Measurements from ENCODE around the gene GMFB. TPM values are rescaled to one million over a fixed set of nuclear protein-coding genes. Genes with fewer than 3 reads are reported as not detected.
"Not testable (repeated sequence)": the region's sequence is repeated elsewhere in the genome, so short reads cannot be mapped to it uniquely, and the experiment has no call there.

The GMFB gene
- total RNA-seq, 2 experiments from 2014 or later = 44.4 to 45.4 TPM

DNA sequence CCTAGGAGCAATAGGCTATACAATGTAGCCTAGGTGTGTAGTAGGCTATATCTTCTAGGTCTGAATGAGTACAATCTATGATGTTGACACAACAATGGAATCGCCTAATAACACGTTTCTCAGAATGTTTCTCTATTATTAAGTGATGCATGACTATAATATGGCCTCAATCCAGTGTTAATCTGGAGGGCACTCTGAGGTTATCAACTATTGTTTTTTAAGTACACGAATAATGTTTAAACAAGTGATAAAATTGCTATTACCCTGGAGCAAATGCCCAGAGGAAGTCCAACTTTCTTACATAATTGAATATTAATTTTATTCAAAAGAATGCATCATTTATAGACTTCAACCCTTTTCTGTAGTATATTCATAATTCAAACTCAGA, 31.2 kb downstream of the GMFB start:
- H3K27ac Mint-ChIP-seq = no peak overlapping the region
- H3K27me3 Mint-ChIP-seq = no peaks in the 10 kb centered on the region
- H3K4me1 Mint-ChIP-seq = peaks cover 6% of the 10 kb centered on the region
- no peak for DNase-seq
- H3K9me3 Mint-ChIP-seq = peaks cover 2% of the 10 kb centered on the region
- H3K36me3 Mint-ChIP-seq = peaks cover 6% of the 10 kb centered on the region
- no peak overlapping the region for H3K4me3 Mint-ChIP-seq

- H3K4me1 Mint-ChIP-seq, H3K27me3 Mint-ChIP-seq, H3K4me3 Mint-ChIP-seq, H3K36me3 Mint-ChIP-seq, H3K27ac Mint-ChIP-seq, H3K9me3 Mint-ChIP-seq, DNase-seq: not testable (repeated sequence)
Measured at GRCh38 chr14:54456820-54457608, 31.8 kb downstream of the GMFB start.

- Mint-ChIP-seq H3K9me3 (peaks cover 2% of the 10 kb centered on the region), H3K27ac (no peak overlapping the region), H3K36me3 (peaks cover 6% of the 10 kb centered on the region), H3K27me3 (no peaks in the 10 kb centered on the region), H3K4me1 (peaks cover 3% of the 10 kb centered on the region), H3K4me3 (no peak overlapping the region)
- no peak for DNase-seq
Measured at GRCh38 chr14:54455363-54455762, 33.4 kb downstream of the GMFB start.

GRCh38 chr14:54453990-54454389, 34.8 kb downstream of the GMFB start:
- H3K4me1 Mint-ChIP-seq, H3K27me3 Mint-ChIP-seq, H3K4me3 Mint-ChIP-seq, DNase-seq, H3K27ac Mint-ChIP-seq, H3K9me3 Mint-ChIP-seq, H3K36me3 Mint-ChIP-seq: not testable (repeated sequence)

DNA sequence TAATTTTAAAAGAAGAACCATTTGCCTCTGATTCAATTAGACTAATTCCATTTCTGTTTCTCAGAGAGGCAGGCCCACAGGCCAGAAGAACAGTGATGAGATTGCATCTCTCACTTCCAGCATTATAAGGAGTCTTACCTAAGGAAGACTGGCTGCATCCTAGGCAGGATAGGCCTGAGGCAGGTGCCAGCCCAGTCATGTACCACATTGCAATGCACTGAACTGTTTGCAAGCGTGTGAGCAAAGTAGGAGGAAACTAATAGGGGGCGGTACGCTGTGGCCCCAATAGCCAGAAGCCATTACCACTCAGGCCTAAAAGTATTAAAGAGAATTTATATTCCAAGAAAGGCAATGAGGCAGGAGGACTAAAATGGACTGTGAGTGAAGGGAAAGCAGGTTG, 35.5 kb downstream of the GMFB start:
- no peak overlapping the region for H3K4me3 Mint-ChIP-seq
- H3K9me3 Mint-ChIP-seq = no peaks in the 10 kb centered on the region
- no peak overlapping the region for H3K27ac Mint-ChIP-seq
- peaks cover 3% of the 10 kb centered on the region for H3K4me1 Mint-ChIP-seq
- no peaks in the 10 kb centered on the region for H3K36me3 Mint-ChIP-seq
- no peaks in the 10 kb centered on the region for H3K27me3 Mint-ChIP-seq
- DNase-seq = no peak

DNA sequence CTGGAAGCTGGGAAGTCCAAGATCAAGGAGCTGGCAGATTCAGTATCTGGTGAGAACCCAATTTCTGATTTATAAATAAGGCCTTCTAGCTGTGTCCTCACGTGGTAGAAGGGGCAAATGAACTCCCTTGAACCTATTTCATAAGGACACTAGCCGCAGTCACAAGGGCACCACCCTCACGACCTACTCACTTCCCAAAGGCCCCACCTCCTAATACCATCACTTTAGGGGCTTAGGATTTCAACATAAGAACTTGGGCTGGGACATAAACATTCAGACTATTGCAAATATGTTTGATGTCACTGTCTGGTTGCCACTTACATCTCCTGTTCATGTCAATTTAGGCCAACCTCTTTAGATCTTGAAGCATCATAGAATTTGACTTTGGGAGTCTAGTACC, 36.8 kb downstream of the GMFB start:
- no peak for DNase-seq
- Mint-ChIP-seq H3K4me1 (peaks cover 3% of the 10 kb centered on the region), H3K27ac (no peak overlapping the region), H3K4me3 (no peak overlapping the region), H3K36me3 (no peaks in the 10 kb centered on the region), H3K9me3 (no peaks in the 10 kb centered on the region), H3K27me3 (no peaks in the 10 kb centered on the region)

DNA sequence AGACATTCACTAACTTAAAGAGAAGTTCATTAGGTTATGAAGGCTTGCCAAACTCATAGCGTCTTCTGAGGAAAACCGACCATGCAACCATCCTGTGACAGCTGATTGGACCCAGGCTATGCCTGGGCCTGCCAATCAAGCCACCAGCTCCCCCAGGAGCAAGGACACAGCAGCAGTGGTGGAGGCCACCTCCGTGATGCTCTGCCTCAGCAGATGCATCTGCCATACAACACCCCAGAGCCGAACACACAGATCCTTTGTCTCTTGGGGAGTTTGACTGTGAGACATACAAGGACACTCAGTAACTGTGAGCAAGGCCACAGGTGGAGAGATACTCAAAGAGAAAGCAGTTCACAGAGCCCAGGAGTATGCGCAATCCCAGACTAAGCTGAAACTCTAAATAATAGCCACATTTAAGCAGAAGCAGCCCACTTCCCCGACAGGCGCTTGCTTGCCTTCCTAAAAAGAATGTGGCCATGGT, 37.6 kb downstream of the GMFB start:
- Mint-ChIP-seq H3K27me3 (no peaks in the 10 kb centered on the region), H3K4me3 (no peak overlapping the region), H3K27ac (no peak overlapping the region), H3K4me1 (peaks cover 9% of the 10 kb centered on the region), H3K9me3 (no peaks in the 10 kb centered on the region), H3K36me3 (no peaks in the 10 kb centered on the region)
- DNase-seq = no peak

DNA sequence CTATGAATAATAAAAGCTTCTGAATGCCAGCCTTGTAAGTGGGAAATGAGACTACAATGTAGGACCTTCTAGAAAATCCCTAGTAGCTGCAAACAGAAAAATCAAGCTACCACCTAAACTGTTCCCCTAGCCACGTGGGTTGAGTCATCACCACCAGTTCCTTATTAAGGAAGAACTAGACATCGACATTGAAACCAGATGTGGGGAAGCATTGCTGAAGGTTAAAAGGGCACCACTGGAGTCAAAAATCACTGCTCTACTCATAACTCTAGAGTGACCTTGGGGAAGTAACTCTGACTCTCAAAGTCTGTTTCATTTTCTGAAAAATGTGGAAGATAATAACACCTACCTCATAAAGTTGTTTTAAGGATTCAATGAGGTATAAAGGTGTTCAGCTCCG, 38.2 kb downstream of the GMFB start:
- DNase-seq = no peak
- Mint-ChIP-seq H3K4me1 (peaks cover 9% of the 10 kb centered on the region), H3K9me3 (no peaks in the 10 kb centered on the region), H3K27me3 (no peaks in the 10 kb centered on the region), H3K4me3 (no peak overlapping the region), H3K27ac (no peak overlapping the region), H3K36me3 (no peaks in the 10 kb centered on the region)

DNA sequence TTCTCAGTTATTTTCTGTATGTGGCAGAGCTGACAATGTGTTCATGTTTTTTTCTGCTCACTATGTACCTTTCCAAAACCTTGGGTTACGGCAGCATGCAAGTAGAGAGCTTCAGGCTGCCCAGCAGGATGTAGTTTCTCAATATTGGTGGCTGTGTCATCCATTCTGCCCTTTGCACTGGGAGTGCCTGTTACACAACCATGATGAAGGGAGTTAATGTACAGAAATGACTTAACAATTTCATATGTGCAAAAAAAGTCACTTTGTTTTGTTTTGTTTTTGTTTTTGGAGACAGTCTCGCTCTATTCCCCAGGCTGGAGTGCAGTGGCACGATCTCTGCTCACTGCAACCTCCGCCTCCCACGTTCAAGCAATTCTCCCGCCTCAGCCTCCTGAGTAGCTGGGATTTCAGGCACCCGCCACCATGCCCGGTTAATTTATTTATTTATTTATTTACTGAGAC, 41.5 kb downstream of the GMFB start:
- Mint-ChIP-seq H3K9me3 (no peaks in the 10 kb centered on the region), H3K27ac (no peak overlapping the region), H3K4me3 (no peak overlapping the region), H3K4me1 (peaks cover 11% of the 10 kb centered on the region), H3K27me3 (no peaks in the 10 kb centered on the region), H3K36me3 (no peaks in the 10 kb centered on the region)
- DNase-seq = no peak

DNA sequence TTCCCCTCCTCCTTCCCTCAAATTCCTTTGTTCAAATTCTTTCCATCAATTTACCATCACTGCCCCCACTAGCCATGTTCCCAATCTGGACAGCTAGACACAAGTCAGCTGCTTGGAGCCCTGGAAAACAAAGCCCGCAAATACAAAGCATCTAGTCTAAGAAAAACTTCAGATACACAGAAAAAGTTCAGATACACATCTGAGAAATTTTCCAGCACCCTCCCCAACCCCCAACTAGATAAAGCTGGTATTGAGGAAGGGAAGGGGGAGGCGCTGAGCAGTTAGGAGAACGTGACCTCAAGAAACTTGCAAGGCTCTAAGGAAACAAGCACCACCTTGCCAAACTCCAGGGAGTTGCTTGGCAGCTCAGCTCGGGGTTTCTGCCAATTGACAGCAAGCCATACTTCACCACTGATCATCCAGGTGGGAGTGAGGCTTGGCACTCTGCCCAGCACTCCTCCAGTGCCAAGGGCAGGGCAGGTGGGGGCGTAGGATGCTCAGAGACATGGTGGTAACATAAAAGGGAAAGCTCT, 42.6 kb downstream of the GMFB start:
- Mint-ChIP-seq H3K36me3 (no peaks in the 10 kb centered on the region), H3K27ac (no peak overlapping the region), H3K4me1 (peaks cover 20% of the 10 kb centered on the region), H3K27me3 (no peaks in the 10 kb centered on the region), H3K9me3 (no peaks in the 10 kb centered on the region), H3K4me3 (no peak overlapping the region)
- DNase-seq = no peak

GRCh38 chr14:54444681-54445080, 44.1 kb downstream of the GMFB start:
- no peak overlapping the region for H3K4me3 Mint-ChIP-seq
- DNase-seq = no peak
- H3K4me1 Mint-ChIP-seq = peaks cover 22% of the 10 kb centered on the region
- no peaks in the 10 kb centered on the region for H3K9me3 Mint-ChIP-seq
- H3K27ac Mint-ChIP-seq = no peak overlapping the region
- H3K36me3 Mint-ChIP-seq = peaks cover 9% of the 10 kb centered on the region
- no peaks in the 10 kb centered on the region for H3K27me3 Mint-ChIP-seq

DNA sequence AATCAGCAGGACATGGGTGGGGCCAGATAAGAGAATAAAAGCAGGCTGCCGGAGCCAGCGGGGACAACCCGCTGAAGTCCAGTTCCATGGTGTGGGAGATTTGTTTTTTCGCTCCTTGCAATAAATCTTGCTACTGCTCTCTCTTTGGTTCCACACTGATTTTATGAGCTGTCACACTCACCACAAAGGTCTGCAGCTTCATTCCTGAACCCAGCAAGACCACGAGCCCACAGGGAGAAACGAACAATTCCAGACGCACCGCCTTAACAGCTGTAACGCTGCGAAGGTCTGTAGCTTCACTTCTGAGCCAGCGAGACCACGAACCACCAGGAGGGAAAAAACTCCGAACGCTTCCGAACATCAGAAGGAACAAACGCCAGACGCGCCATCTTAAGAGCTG, 44.8 kb downstream of the GMFB start:
- Mint-ChIP-seq H3K36me3 (peaks cover 15% of the 10 kb centered on the region), H3K27me3 (no peaks in the 10 kb centered on the region), H3K27ac (no peak overlapping the region), H3K4me3 (no peak overlapping the region), H3K9me3 (no peaks in the 10 kb centered on the region), H3K4me1 (peaks cover 26% of the 10 kb centered on the region)
- no peak for DNase-seq

DNA sequence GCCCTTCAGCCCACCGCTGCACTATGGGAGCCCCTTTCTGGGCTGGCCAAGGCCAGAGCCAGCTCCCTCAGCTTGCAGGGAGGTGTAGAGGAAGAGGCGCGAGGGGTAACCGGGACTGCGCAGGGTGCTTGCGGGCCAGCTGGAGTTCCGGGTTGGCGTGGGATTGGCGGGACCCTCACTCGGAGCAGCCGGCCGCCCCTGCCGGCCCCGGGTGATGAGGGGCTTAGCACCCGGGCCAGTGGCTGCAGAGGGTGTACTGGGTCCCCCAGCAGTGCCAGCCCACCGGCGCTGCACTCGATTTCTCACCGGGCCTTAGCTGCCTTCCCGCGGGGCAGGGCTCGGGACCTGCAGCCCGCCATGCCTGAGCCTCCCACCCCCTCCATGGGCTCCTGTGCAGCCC, 45.8 kb downstream of the GMFB start:
- H3K9me3 Mint-ChIP-seq, H3K4me3 Mint-ChIP-seq, H3K27me3 Mint-ChIP-seq, DNase-seq, H3K27ac Mint-ChIP-seq: not testable (repeated sequence)
- Mint-ChIP-seq H3K36me3 (peaks cover 19% of the 10 kb centered on the region), H3K4me1 (peaks cover 36% of the 10 kb centered on the region)

GRCh38 chr14:54440873-54441868, 47.6 kb downstream of the GMFB start, which contains the start of gene CNIH1:
Gene CNIH1 (minus strand): TSS chr14:54441374. CDS start chr14:54441327, 47 bp downstream.
- no peaks in the 10 kb centered on the region for H3K9me3 Mint-ChIP-seq
- H3K4me1 Mint-ChIP-seq = peaks cover 47% of the 10 kb centered on the region
- peak within 1 kb of the TSS; percentile 89 for H3K4me3 Mint-ChIP-seq
- DNase-seq = peak; percentile 93
- H3K27me3 Mint-ChIP-seq = no peaks in the 10 kb centered on the region
- peaks cover 29% of the 10 kb centered on the region for H3K36me3 Mint-ChIP-seq
- H3K27ac Mint-ChIP-seq = peak within 1 kb of the TSS; percentile 98

DNA sequence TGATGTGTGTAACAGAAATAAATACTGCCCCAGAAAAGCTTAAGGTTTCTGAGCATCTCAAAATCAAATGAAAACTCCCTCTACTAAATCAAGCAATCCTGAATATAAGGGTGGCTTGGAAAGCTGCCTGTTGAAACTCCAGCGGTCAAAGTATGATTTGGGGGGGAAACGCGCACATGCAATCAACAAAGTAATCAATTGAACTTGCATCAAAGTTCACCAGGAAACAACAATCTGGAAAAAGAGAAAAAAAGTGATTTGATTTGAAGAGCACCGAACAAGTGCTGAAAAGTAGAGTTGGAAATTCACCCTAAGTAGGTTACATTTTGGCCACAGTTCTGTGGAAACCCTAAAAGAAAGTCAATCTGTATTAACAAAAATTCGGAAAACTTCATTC, 48.3 kb downstream of the GMFB start:
- no peak for DNase-seq
- peak overlapping the region; percentile 82 for H3K27ac Mint-ChIP-seq
- peaks cover 52% of the 10 kb centered on the region for H3K4me1 Mint-ChIP-seq
- peaks cover 35% of the 10 kb centered on the region for H3K36me3 Mint-ChIP-seq
- no peaks in the 10 kb centered on the region for H3K27me3 Mint-ChIP-seq
- H3K4me3 Mint-ChIP-seq = peak overlapping the region; percentile 88
- H3K9me3 Mint-ChIP-seq = no peaks in the 10 kb centered on the region

Measured in activated naive CD8-positive, alpha-beta T cell treated with anti-CD3 and anti-CD28 coated beads for 36 hours (primary cell).